ENCODE results near the gene PNMA8B. TPM values are rescaled to one million over a fixed set of nuclear protein-coding genes. Genes with fewer than 3 reads are reported as not detected.

The PNMA8B gene
- total RNA-seq, 1 donor from 2014 or later: 0.92 TPM

DNA sequence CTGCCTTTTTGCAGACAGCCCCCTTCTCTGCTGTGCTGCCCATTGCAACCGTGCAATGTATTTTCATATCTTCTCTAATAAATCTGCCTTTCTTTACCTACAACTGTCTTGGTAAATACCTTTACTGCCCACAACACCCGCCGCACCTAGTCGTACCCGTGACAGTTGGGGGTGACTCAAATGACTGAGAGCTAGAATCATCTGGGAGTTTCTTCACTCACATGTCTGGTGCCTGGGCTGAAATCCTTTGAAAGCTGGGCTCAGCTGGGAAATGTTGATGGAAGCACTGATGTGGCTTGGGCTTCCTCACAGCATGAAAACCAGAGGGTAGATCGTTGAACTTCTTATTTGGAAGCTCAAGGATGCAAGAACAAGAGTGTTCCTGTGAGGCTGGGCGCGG is 21.5 kb downstream of the PNMA8B start:
- no peak overlapping the region for H3K4me3 ChIP-seq (ENCODE audit: low read depth, low read length)
- no peak for TF ChIP-seq CTCF (conservative IDR thresholded peaks at IDR 0.05; ENCODE audit: low read depth, low read length)
- no peak for DNase-seq (ENCODE audit: low read depth)

DNA sequence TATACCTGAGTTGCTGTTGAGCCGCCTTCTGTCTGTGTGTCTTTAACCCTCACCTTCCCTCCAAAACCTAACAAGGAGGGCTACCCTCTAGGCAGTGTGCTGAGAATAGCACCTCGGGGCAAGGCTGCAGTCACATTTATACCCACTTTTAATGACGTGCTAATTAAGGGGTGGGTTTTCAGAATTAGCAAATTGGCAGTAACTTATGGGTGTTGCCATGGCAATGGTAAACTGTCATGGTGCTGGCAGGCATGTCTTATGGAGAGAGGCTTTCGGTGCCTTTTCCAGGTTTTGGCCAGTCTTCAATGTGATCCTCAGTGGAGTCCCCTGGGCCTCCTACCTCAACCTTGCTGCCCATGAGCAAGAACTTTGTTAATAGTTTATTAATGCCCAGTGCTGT is 23.1 kb downstream of the PNMA8B start:
- DNase-seq (ENCODE audit: low read depth): no peak
- TF ChIP-seq CTCF (conservative IDR thresholded peaks at IDR 0.05; ENCODE audit: low read depth, low read length): no peak
- H3K4me3 ChIP-seq (ENCODE audit: low read depth, low read length): no peak overlapping the region

GRCh38 chr19:46471811-46472543 is 23.7 kb downstream of the PNMA8B start:
- DNase-seq (ENCODE audit: low read depth): no peak
- peak overlapping the region; percentile 58 for H3K4me3 ChIP-seq (ENCODE audit: low read depth, low read length)
- no peak for TF ChIP-seq CTCF (conservative IDR thresholded peaks at IDR 0.05; ENCODE audit: low read depth, low read length)

DNA sequence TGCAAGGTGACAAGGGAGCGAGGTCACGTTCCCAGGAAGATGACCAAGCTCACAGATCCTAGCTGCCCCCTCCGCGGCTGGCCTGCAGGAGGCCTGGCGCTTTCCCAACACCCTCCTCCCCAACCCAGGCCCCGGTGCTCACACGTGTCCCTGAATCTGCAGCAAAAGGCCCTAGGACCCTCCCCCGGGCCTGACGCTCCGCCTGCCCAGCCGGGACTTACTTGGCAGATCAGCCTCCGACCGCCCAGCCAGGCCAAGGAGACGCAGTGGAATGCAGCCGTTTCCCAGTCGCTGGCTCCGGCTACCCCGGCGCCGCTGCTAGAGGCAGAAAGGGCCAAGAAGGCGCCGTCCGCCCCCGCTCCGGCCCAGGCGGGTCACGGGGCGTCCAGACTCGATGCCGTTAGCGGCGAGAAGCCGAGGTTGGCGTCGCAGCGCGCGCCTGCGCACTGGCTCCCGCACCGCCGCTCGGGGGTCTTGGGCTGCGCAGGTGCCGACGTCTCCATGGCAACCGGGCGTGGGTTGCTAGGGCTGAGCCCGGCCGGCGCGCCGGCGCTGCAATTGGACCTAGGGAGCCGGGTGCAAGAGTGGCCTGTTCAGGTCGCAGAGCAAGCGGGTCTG is 24.4 kb downstream of the PNMA8B start, which contains the start of gene PNMA8A:
TSS of gene PNMA8A (minus strand) at position 448 of the 618 bp plus-strand sequence. CDS start 528 bp downstream, outside the sequence.
- DNase-seq (ENCODE audit: low read depth): no peak
- peak within 1 kb of the TSS; percentile 58 for H3K4me3 ChIP-seq (ENCODE audit: low read depth, low read length)
- no peak for TF ChIP-seq CTCF (conservative IDR thresholded peaks at IDR 0.05; ENCODE audit: low read depth, low read length)

- no peak for TF ChIP-seq CTCF (conservative IDR thresholded peaks at IDR 0.05; ENCODE audit: low read depth, low read length)
- H3K4me3 ChIP-seq (ENCODE audit: low read depth, low read length): peak overlapping the region; percentile 58
- no peak for DNase-seq (ENCODE audit: low read depth)
These were observed 25.3 kb downstream of the PNMA8B start for GRCh38 chr19:46470376-46470775.

DNA sequence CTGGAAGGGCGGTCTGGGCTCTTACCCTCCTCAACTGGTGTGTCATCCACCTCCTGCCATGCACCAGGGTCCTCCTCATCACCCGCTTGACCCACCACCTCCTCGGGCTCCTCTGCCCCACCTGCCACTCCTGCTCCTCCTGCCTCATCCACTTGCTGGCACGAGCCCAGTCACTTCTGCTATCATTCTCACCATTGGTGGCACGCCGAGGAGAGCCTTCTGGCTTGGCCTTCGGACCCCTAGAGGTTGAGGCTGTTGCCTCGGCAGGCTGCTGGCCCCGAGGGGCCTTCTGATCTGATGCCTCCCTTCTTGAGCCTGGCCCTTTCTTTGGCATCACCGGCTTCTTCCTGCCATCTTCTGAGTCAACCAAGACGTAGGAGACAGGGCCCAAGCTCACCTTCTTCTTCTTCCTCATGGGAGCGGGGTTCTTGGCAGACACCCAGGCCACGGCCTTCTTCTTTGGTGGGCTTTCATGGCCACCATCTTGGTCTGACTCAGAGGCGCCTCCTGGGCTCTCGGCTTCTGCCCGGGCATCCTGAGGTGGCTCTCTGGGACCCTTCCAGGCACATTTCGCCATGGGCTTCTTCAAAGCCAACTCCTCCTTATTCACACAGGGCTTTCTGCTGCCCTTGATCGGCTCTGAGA is 26.0 kb downstream of the PNMA8B start:
- DNase-seq (ENCODE audit: low read depth): no peak
- no peak for TF ChIP-seq CTCF (conservative IDR thresholded peaks at IDR 0.05; ENCODE audit: low read depth, low read length)
- H3K4me3 ChIP-seq (ENCODE audit: low read depth, low read length): no peak overlapping the region

All from epithelial cell of proximal tubule (primary cell).